Keratinocyte (primary cell): ENCODE measurements around the gene PGAP1. TPM values are rescaled to one million over a fixed set of nuclear protein-coding genes. Genes with fewer than 3 reads are reported as not detected.

Experiments used
- DNase-seq: peaks from one replicate; pipeline ENCODE4 v3.0.0-alpha.2; 2011; ENCODE audit warnings: low read depth, missing footprints, low spot score
- FAIRE-seq: peaks from 2 replicates; lab custom pipeline; 2011; peaks lifted over from hg19 to GRCh38; lab: Jason Lieb, UNC
- H2AFZ ChIP-seq: 2 replicates; pipeline ENCODE4 v1.6.0; 2012; ENCODE audit warnings: low read length, control low read depth, inconsistent platforms; ENCODE audit not compliant: control insufficient read depth
- H3K27ac ChIP-seq: 2 replicates; pipeline ENCODE4 v1.5.1; 2011; ENCODE audit warnings: low read length; ENCODE audit not compliant: control insufficient read depth, insufficient read depth
- H3K27me3 ChIP-seq: 3 replicates; pipeline ENCODE4 v1.6.0; 2011; ENCODE audit warnings: low read length; ENCODE audit not compliant: control insufficient read depth, insufficient read depth; ENCODE audit errors: extremely low read depth
- H3K36me3 ChIP-seq, 2 experiments: 2 replicates in 1 of 2; 3 replicates in 1 of 2; pipeline ENCODE4 v1.5.1; 2011; ENCODE audit warnings: low read length in 2 of 2, mild to moderate bottlenecking in 1 of 2; ENCODE audit not compliant: control insufficient read depth in 2 of 2, insufficient read depth in 2 of 2; ENCODE audit errors: extremely low read depth in 1 of 2
- H3K4me1 ChIP-seq: 3 replicates; pipeline ENCODE4 v1.5.1; 2011; ENCODE audit warnings: low read length; ENCODE audit not compliant: control insufficient read depth, insufficient read depth; ENCODE audit errors: extremely low read depth
- H3K4me2 ChIP-seq: 3 replicates; pipeline ENCODE4 v1.6.0; 2011; ENCODE audit warnings: low read depth, low read length; ENCODE audit not compliant: control insufficient read depth, insufficient read depth; ENCODE audit errors: extremely low read depth
- H3K4me3 ChIP-seq, 3 experiments: fragments of 200-600 bp in 1 of 3; sonication (generic) in 1 of 3; 2 replicates in 2 of 3; 3 replicates in 1 of 3; pipeline ENCODE4 v1.5.1; 2011 to 2016; ENCODE audit warnings: low read length in 3 of 3, mild to moderate bottlenecking in 3 of 3, control low read depth in 2 of 3, inconsistent platforms in 1 of 3, low read depth in 1 of 3, mixed read lengths in 1 of 3, mixed run types in 1 of 3, moderate library complexity in 1 of 3; ENCODE audit not compliant: control insufficient read depth in 2 of 3, insufficient read depth in 2 of 3; ENCODE audit errors: extremely low read depth in 1 of 3
- H3K79me2 ChIP-seq: 2 replicates; pipeline ENCODE4 v1.6.0; 2012; ENCODE audit warnings: low read length; ENCODE audit not compliant: control insufficient read depth, insufficient read depth
- H3K9ac ChIP-seq: 3 replicates; pipeline ENCODE4 v1.6.0; 2011; ENCODE audit warnings: low read length; ENCODE audit not compliant: control insufficient read depth, insufficient read depth; ENCODE audit errors: extremely low read depth
- H3K9me1 ChIP-seq: 3 replicates; pipeline ENCODE4 v1.6.0; 2011; ENCODE audit warnings: low read length; ENCODE audit not compliant: control insufficient read depth, insufficient read depth; ENCODE audit errors: extremely low read depth
- H3K9me3 ChIP-seq: 2 replicates; pipeline ENCODE4 v1.5.1; 2012; ENCODE audit warnings: low read depth, low read length; ENCODE audit not compliant: control insufficient read depth
- H4K20me1 ChIP-seq: 3 replicates; pipeline ENCODE4 v1.6.0; 2011; ENCODE audit warnings: low read length; ENCODE audit not compliant: control insufficient read depth, insufficient read depth; ENCODE audit errors: extremely low read depth
- EZH2 ChIP-seq: IDR thresholded peaks from one replicate; pipeline ENCODE4 v1.6.1; 2012; ENCODE audit warnings: inconsistent platforms, mild to moderate bottlenecking, low read length, moderate library complexity
- dilution Hi-C: fragments of 300-500 bp; cut with MboI; formaldehyde crosslinking; loops from one replicate; pipeline ENCODE4 v1.7.0; 2020; ENCODE audit warnings: low sequenced_read_pairs; ENCODE audit not compliant: extremely low pct_ligation_motif_present
- polyA plus RNA-seq, 5 experiments: library from polyadenylated mRNA; depleted of rRNA in 3 of 5; stranded (reverse) in 3 of 5; stranded (forward) in 1 of 5; unstranded in 1 of 5; fragments of >200 nt; gene quantifications; 1 replicate in 1 of 5; 2 replicates in 3 of 5; 3 replicates in 1 of 5; pipeline versions ENCODE4 v1.2.1 to v1.2.3, GENCODE V29; 2011 to 2012; ENCODE audit warnings: missing spikeins in 2 of 5, low read depth in 1 of 5, low replicate concordance in 1 of 5
- TF ChIP-seq, protein P1 (sequence below), 3 experiments: IDR thresholded peaks in 1 of 3; conservative IDR thresholded peaks in 1 of 3; optimal IDR thresholded peaks in 1 of 3; 2 replicates in 2 of 3; 3 replicates in 1 of 3; pipeline versions ENCODE3 to v1.5.1; 2011; ENCODE audit warnings: low read length in 3 of 3, mild to moderate bottlenecking in 3 of 3, moderate library complexity in 2 of 3, control low read depth in 1 of 3, inconsistent platforms in 1 of 3; ENCODE audit not compliant: insufficient read depth in 2 of 3; ENCODE audit errors: extremely low read depth in 1 of 3

The PGAP1 gene
- polyA plus RNA-seq, 1 donor (not counting 4 experiments of a cell fraction or from before 2014, with no cell fraction given), result 7.1 TPM

DNA sequence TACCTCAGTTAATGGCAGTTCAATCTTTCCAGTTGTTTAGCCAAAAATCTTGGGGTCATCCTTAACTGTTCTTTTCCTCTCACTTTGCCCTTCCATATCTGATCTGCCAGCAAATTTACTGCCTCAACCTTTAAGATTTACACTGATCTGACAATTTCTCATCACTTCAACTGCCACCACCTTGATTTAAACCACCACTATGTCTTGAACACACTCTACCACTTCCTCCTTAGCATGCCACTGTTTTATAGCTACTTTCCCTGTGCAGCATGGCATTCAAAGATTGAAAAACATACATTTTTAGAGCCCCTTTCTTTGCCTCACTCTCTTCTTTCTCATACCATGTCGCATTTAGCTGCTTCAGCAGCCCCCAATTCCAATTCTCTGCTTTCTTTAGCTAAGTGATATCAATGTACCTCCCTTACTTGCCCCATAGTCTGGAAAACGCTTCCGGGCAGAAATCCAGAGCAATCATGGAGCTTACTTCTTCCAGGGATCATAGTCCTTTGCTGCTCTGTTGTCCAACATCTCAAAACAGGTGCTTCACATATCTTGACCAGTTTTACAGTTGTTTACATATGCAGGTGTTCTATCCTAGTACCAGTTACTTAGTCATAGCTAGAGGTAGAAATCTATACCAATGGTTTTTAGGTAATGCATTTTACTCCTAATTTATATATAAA lies 10.9 kb downstream of the PGAP1 start:
- Histone ChIP-seq H3K4me3 (no peak overlapping the region), H2AFZ (no peak overlapping the region), H3K9ac (no peak overlapping the region), H3K79me2 (peaks cover 19% of the 10 kb centered on the region), H3K27me3 (no peaks in the 10 kb centered on the region), H4K20me1 (no peaks in the 10 kb centered on the region), H3K36me3 (peaks cover 7 to 10% of the 10 kb centered on the region in 2 experiments), H3K9me3 (no peaks in the 10 kb centered on the region), H3K4me2 (no peak overlapping the region), H3K27ac (no peak overlapping the region), H3K4me1 (no peaks in the 10 kb centered on the region), H3K9me1 (no peaks in the 10 kb centered on the region)
- no peak for FAIRE-seq
- DNase-seq, result no peak
- TF ChIP-seq, protein P1, sequence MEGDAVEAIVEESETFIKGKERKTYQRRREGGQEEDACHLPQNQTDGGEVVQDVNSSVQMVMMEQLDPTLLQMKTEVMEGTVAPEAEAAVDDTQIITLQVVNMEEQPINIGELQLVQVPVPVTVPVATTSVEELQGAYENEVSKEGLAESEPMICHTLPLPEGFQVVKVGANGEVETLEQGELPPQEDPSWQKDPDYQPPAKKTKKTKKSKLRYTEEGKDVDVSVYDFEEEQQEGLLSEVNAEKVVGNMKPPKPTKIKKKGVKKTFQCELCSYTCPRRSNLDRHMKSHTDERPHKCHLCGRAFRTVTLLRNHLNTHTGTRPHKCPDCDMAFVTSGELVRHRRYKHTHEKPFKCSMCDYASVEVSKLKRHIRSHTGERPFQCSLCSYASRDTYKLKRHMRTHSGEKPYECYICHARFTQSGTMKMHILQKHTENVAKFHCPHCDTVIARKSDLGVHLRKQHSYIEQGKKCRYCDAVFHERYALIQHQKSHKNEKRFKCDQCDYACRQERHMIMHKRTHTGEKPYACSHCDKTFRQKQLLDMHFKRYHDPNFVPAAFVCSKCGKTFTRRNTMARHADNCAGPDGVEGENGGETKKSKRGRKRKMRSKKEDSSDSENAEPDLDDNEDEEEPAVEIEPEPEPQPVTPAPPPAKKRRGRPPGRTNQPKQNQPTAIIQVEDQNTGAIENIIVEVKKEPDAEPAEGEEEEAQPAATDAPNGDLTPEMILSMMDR (optimal IDR thresholded peaks at IDR 0.05 in 1 of 3, IDR thresholded peaks at IDR 0.05 in 1 of 3, conservative IDR thresholded peaks at IDR 0.05 in 1 of 3; ENCODE audit: extremely low read depth in 1 of 3, insufficient read depth in 2 of 3, low read length in 3 of 3), result no peak
- no peak for TF ChIP-seq EZH2
- dilution Hi-C loops, result no loop called here

DNA sequence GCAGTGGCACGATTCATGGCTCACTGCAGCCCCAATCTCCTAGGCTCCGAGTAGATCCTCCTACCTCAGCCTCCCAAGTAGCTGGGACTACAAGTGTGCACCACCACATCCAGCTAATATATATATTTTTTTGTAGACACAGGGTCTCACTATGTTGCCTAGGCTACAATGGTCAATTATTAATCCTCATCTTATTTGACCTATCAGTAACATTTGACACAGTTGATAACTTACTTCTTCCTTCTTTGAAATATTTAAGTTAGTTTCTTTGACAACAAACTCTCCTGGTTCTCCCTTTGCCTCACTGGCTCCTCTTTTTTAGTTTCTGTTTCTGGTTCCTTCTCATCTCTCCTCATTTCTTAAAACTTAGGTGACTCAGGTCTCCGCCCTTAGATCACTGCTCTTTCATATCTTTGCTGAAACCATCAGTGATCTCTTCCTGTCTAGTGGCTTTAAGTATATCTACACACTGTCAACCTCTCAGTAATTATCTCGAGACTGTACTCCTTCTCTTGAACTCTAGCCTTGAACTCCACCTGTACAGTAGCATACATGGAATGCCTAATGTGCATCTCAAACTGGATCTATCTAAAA lies 11.5 kb downstream of the PGAP1 start:
- Histone ChIP-seq H3K9ac (no peak overlapping the region), H3K4me2 (no peak overlapping the region), H3K4me1 (no peaks in the 10 kb centered on the region), H4K20me1 (no peaks in the 10 kb centered on the region), H3K27ac (no peak overlapping the region), H3K9me1 (no peaks in the 10 kb centered on the region), H3K79me2 (peaks cover 13% of the 10 kb centered on the region), H3K36me3 (peaks cover 7 to 10% of the 10 kb centered on the region in 2 experiments), H3K9me3 (no peaks in the 10 kb centered on the region), H3K27me3 (no peaks in the 10 kb centered on the region), H2AFZ (no peak overlapping the region), H3K4me3 (no peak overlapping the region)
- TF ChIP-seq EZH2, result no peak
- TF ChIP-seq, protein P1 (optimal IDR thresholded peaks at IDR 0.05 in 1 of 3, IDR thresholded peaks at IDR 0.05 in 1 of 3, conservative IDR thresholded peaks at IDR 0.05 in 1 of 3; ENCODE audit: extremely low read depth in 1 of 3, insufficient read depth in 2 of 3, low read length in 3 of 3), result no peak
- DNase-seq, result no peak
- dilution Hi-C loops, result no loop called here
- no peak for FAIRE-seq
